Psoas muscle (tissue), 8 donors: ENCODE data around the gene MRPL36. TPM values are rescaled to one million over a fixed set of nuclear protein-coding genes. Genes with fewer than 3 reads are reported as not detected.

Experiments used
- ATAC-seq, 4 donors: fragments of 200-7000 bp; cut with Tn5 transposase; one replicate each; pipeline ENCODE4 v1.9.1; 2020; ENCODE audit warnings: moderate library complexity in 3 of 4, mild to moderate bottlenecking in 2 of 4
- DNase-seq, 2 donors: peaks; one replicate each; pipeline ENCODE4 v3.0.0-alpha.2; 2020
- H3K27ac ChIP-seq: fragments of 200-600 bp; one replicate; pipeline ENCODE4 v1.8.0; 2022
- H3K27me3 ChIP-seq, 3 donors: fragments of 200-600 bp in 1 of 3; one replicate each; pipeline versions ENCODE4 v1.6.1 to v1.8.0; 2013 to 2022; ENCODE audit warnings: low read length in 2 of 3, mild to moderate bottlenecking in 2 of 3, moderate library complexity in 1 of 3; ENCODE audit not compliant: insufficient read depth in 3 of 3
- H3K36me3 ChIP-seq, 2 donors: fragments of 200-600 bp in 1 of 2; one replicate each; pipeline versions ENCODE4 v1.6.1 to v1.8.0; 2013 to 2022; ENCODE audit warnings: low read depth in 1 of 2, mild to moderate bottlenecking in 1 of 2, moderate library complexity in 1 of 2; ENCODE audit not compliant: insufficient read depth in 1 of 2
- H3K4me1 ChIP-seq: fragments of 200-600 bp; one replicate; pipeline ENCODE4 v1.8.0; 2022
- H3K4me3 ChIP-seq: fragments of 200-600 bp; one replicate; pipeline ENCODE4 v1.8.0; 2022; ENCODE audit warnings: mild to moderate bottlenecking
- H3K9me3 ChIP-seq: fragments of 200-600 bp; one replicate; pipeline ENCODE4 v1.8.0; 2022
- CTCF ChIP-seq: fragments of 200-600 bp; IDR thresholded peaks from one replicate; pipeline ENCODE4 v1.8.0; 2022; ENCODE audit warnings: antibody characterized with exemption
- WGBS, 3 donors: extraction: QIAGEN DNeasy Blood & Tissue Kit; methylation state at CpG; one replicate each; pipeline versions ENCODE4 v1.1.6 to v1.1.7; 2013; 5-methylcytosine and 5-hydroxymethylcytosine counted together
- intact Hi-C, 2 donors: fragments of 100-400 bp; cut with DNase I; formaldehyde crosslinking; loops; one replicate each; pipeline versions ENCODE4 v1.11.0 to v1.14.2; 2022
- polyA plus RNA-seq, 3 donors: library from polyadenylated mRNA; stranded (reverse); fragments of 200-250 nt; gene quantifications; one replicate each; pipeline ENCODE4 v1.2.3, GENCODE V29; 2013
- total RNA-seq, 4 donors: library from RNA; stranded (reverse); fragmentation: NEBNext Ultra II Directional in 2 of 4; extraction: Animal tissue kit (Norgen Biotek cat#: 25700) in 2 of 4; gene quantifications; one replicate each; pipeline versions ENCODE4 v1.2.1 to v1.2.4, GENCODE V29; 2021 to 2023
- donor health status: healthy with polysubstance abuse.
- donor health status: DM: no; HTN: no; CAD: no; lungs with moderate emphysema.
- donor health status: Bipolar disorder and iron deficiency.
- donor health status: healthy.
- donor health status: DM: yes; HTN: yes; CAD: no.
- donor health status: DM: no; HTN: no; CAD: no.
- donor health status: DM: no; HTN: no; CAD: no.
- donor health status: DM: yes; HTN: yes; CAD: no.

The MRPL36 gene
- total and polyA plus RNA-seq, 7 donors, result 61.6 to 216 (median 111) TPM

GRCh38 chr5:1762121-1762882 is 37.3 kb downstream of the MRPL36 start:
- ATAC-seq (no peak), DNase-seq (no peak)
- Histone ChIP-seq H3K9me3 (no peaks in the 10 kb centered on the region), H3K4me1 (no peaks in the 10 kb centered on the region), H3K4me3 (no peak overlapping the region), H3K36me3 (no peaks in the 10 kb centered on the region), H3K27ac (no peak overlapping the region), H3K27me3 (peaks cover 0 to 30% (median 12%) of the 10 kb centered on the region in 3 donors)
- WGBS, 3 donors, result 84 to 85% (median 84%) methylated on average over 25 of the region's 25 CpGs
- intact Hi-C loops, result loop anchor here (2.0 to 5.0 kb wide), 2 partner anchors 270 to 276 kb away; no protein-coding TSS in a partner anchor
- TF ChIP-seq CTCF, result no peak

GRCh38 chr5:1761453-1761755 is 38.2 kb downstream of the MRPL36 start:
- no peak overlapping the region for H3K27ac ChIP-seq
- peaks cover 0 to 30% (median 12%) of the 10 kb centered on the region in 3 donors for H3K27me3 ChIP-seq
- H3K4me1 ChIP-seq, result no peaks in the 10 kb centered on the region
- 64 to 72% (median 64%) methylated on average over 11 of the region's 11 CpGs for WGBS, 3 donors
- no peaks in the 10 kb centered on the region for H3K9me3 ChIP-seq
- DNase-seq, result no peak
- no peak for TF ChIP-seq CTCF
- H3K36me3 ChIP-seq, result no peaks in the 10 kb centered on the region
- no peak overlapping the region for H3K4me3 ChIP-seq
- ATAC-seq, result no peak
- intact Hi-C loops, result loop anchor here in 1 of 2 donors (5.0 kb wide), 1 partner anchor 271 kb away; no protein-coding TSS in a partner anchor

GRCh38 chr5:1760656-1761452 is 38.8 kb downstream of the MRPL36 start:
- no peak for TF ChIP-seq CTCF
- H3K4me1 ChIP-seq, result no peaks in the 10 kb centered on the region
- no peak overlapping the region for H3K27ac ChIP-seq
- no peak for DNase-seq
- H3K9me3 ChIP-seq, result no peaks in the 10 kb centered on the region
- no peak for ATAC-seq
- H3K36me3 ChIP-seq, result no peaks in the 10 kb centered on the region
- no peak overlapping the region for H3K4me3 ChIP-seq
- intact Hi-C loops, result loop anchor here in 1 of 2 donors (5.0 kb wide), 1 partner anchor 271 kb away; no protein-coding TSS in a partner anchor
- WGBS, 3 donors, result 73 to 77% (median 73%) methylated on average over 26 to 28 of the region's 28 CpGs
- H3K27me3 ChIP-seq, result peaks cover 0 to 24% (median 12%) of the 10 kb centered on the region in 3 donors

GRCh38 chr5:1760231-1760630 is 39.4 kb downstream of the MRPL36 start:
- H3K36me3 ChIP-seq, result no peaks in the 10 kb centered on the region
- TF ChIP-seq CTCF, result no peak
- peaks cover 0 to 18% (median 8%) of the 10 kb centered on the region in 3 donors for H3K27me3 ChIP-seq
- no peak overlapping the region for H3K27ac ChIP-seq
- no peaks in the 10 kb centered on the region for H3K4me1 ChIP-seq
- intact Hi-C loops, result loop anchor here in 1 of 2 donors (5.0 kb wide), 1 partner anchor 272 kb away; no protein-coding TSS in a partner anchor
- no peak for ATAC-seq
- no peaks in the 10 kb centered on the region for H3K9me3 ChIP-seq
- no peak for DNase-seq
- H3K4me3 ChIP-seq, result no peak overlapping the region
- WGBS, 3 donors, result 79 to 86% (median 80%) methylated on average over 4 of the region's 4 CpGs
